Neural cell (in vitro differentiated cells): Measurements from ENCODE around the gene PTPRG. TPM values are rescaled to one million over a fixed set of nuclear protein-coding genes. Genes with fewer than 3 reads are reported as not detected.

Source experiments
- H2AFZ ChIP-seq: fragments of 200-600, 300-800 bp; sonication (generic), shearing (Covaris generic); 2 replicates; pipeline ENCODE4 v1.6.0; 2014; ENCODE audit warnings: low read depth, mild to moderate bottlenecking, antibody characterized with exemption, low read length, moderate library complexity
- H3F3A ChIP-seq: fragments of 200-600 bp; shearing (Covaris generic); 2 replicates; pipeline ENCODE4 v1.6.1; 2016; ENCODE audit warnings: mild to moderate bottlenecking, moderate library complexity, mixed read lengths, antibody characterized with exemption, low read length; ENCODE audit not compliant: insufficient read depth, poor library complexity, severe bottlenecking
- H3K27ac ChIP-seq: fragments of 200-600, 300-800 bp; sonication (generic), shearing (Covaris generic); 2 replicates; pipeline ENCODE4 v1.5.1; 2014; ENCODE audit warnings: mild to moderate bottlenecking, low read length, moderate library complexity
- H3K27me3 ChIP-seq: fragments of 300-800, 200-600 bp; sonication (generic), shearing (Covaris generic); 2 replicates; pipeline ENCODE4 v1.6.0; 2014; ENCODE audit warnings: mild to moderate bottlenecking, low read depth, low read length, moderate library complexity; ENCODE audit not compliant: insufficient read depth
- H3K36me3 ChIP-seq: fragments of 300-800, 200-600 bp; sonication (generic), shearing (Covaris generic); 2 replicates; pipeline ENCODE4 v1.5.1; 2014; ENCODE audit warnings: mild to moderate bottlenecking, antibody characterized with exemption, low read length, moderate library complexity; ENCODE audit not compliant: insufficient read depth
- H3K4me2 ChIP-seq: fragments of 300-800, 200-600 bp; sonication (generic), shearing (Covaris generic); 2 replicates; pipeline ENCODE4 v1.6.0; 2014; ENCODE audit warnings: mild to moderate bottlenecking, low read length
- H3K4me3 ChIP-seq: fragments of 300-800, 200-600 bp; sonication (generic), shearing (Covaris generic); 2 replicates; pipeline ENCODE4 v1.5.1; 2014; ENCODE audit warnings: mild to moderate bottlenecking, low read length, moderate library complexity
- H3K79me2 ChIP-seq: fragments of 200-600 bp; shearing (Covaris generic); replicated peaks from 2 replicates; pipeline ENCODE4 v1.6.0; 2014; ENCODE audit warnings: mild to moderate bottlenecking, low read length, moderate library complexity; ENCODE audit not compliant: insufficient read depth
- H3K9ac ChIP-seq: fragments of 300-800, 200-600 bp; sonication (generic), shearing (Covaris generic); 2 replicates; pipeline ENCODE4 v1.6.1; 2016; ENCODE audit warnings: mild to moderate bottlenecking, low read length, mixed read lengths
- H3K9me2 ChIP-seq: fragments of 200-600 bp; shearing (Covaris generic); 2 replicates; pipeline ENCODE4 v1.6.1; 2016; ENCODE audit warnings: mild to moderate bottlenecking, low read length, mixed read lengths; ENCODE audit not compliant: insufficient read depth
- H3K9me3 ChIP-seq: fragments of 200-600, 300-800 bp; sonication (generic), shearing (Covaris generic); 2 replicates; pipeline ENCODE4 v1.6.1; 2016; ENCODE audit warnings: mild to moderate bottlenecking, mixed run types, low read length, moderate library complexity, mixed read lengths
- H4K20me1 ChIP-seq: fragments of 200-600 bp; shearing (Covaris generic); 2 replicates; pipeline ENCODE4 v1.6.1; 2016; ENCODE audit warnings: mild to moderate bottlenecking, mixed run types; ENCODE audit not compliant: insufficient read depth
- EP300 ChIP-seq: fragments of 450-650 bp; conservative IDR thresholded peaks from 2 replicates; pipeline ENCODE4 v1.6.1; 2014; ENCODE audit warnings: antibody characterized with exemption, mild to moderate bottlenecking, moderate library complexity; ENCODE audit not compliant: poor library complexity, severe bottlenecking
- EZH2 ChIP-seq: fragments of 200-600, 300-800 bp; shearing (Covaris generic), sonication (generic); IDR thresholded peaks from 2 replicates; pipeline ENCODE4 v1.6.1; 2014; ENCODE audit warnings: antibody characterized with exemption, low read length, borderline replicate concordance, mild to moderate bottlenecking; ENCODE audit not compliant: insufficient read depth, poor library complexity, severe bottlenecking
- MXI1 ChIP-seq: fragments of 450-650 bp; conservative IDR thresholded peaks from 2 replicates; pipeline ENCODE4 v1.6.1; 2014; ENCODE audit warnings: antibody characterized with exemption, mild to moderate bottlenecking; ENCODE audit not compliant: poor library complexity, severe bottlenecking
- POLR2AphosphoS5 ChIP-seq: IDR thresholded peaks from 2 replicates; pipeline ENCODE4 v1.6.1; 2012
- RAD21 ChIP-seq: fragments of 450-650 bp; conservative IDR thresholded peaks from 2 replicates; pipeline ENCODE4 v1.6.1; 2014; ENCODE audit warnings: antibody characterized with exemption, mild to moderate bottlenecking, moderate library complexity
- SMC3 ChIP-seq: fragments of 450-650 bp; conservative IDR thresholded peaks from 2 replicates; pipeline ENCODE4 v1.6.1; 2014; ENCODE audit warnings: antibody characterized with exemption, mild to moderate bottlenecking, moderate library complexity; ENCODE audit not compliant: poor library complexity
- TAF1 ChIP-seq: IDR thresholded peaks from 2 replicates; pipeline ENCODE4 v1.6.1; 2012; ENCODE audit warnings: low read depth
- polyA plus RNA-seq: library from polyadenylated mRNA; depleted of rRNA; stranded (reverse); fragments of >200 nt; gene quantifications from 2 replicates; pipeline ENCODE4 v1.2.3, GENCODE V29; 2014
- TF ChIP-seq, protein P1 (sequence below): IDR thresholded peaks from 2 replicates; pipeline ENCODE4 v1.6.1; 2012; ENCODE audit warnings: borderline replicate concordance
- TF ChIP-seq, protein P2 (sequence below): fragments of 450-650 bp; IDR thresholded peaks from 2 replicates; pipeline ENCODE4 v1.5.1; 2014; ENCODE audit warnings: antibody characterized with exemption, mild to moderate bottlenecking, moderate library complexity; ENCODE audit not compliant: poor library complexity, severe bottlenecking

PTPRG gene
- polyA plus RNA-seq, 1 donor from 2014 or later, result 33.1 TPM

- no peaks in the 10 kb centered on the region for H4K20me1 ChIP-seq
- H3K9me2 ChIP-seq, result no peaks in the 10 kb centered on the region
- H3K36me3 ChIP-seq, result no peaks in the 10 kb centered on the region
- H3K4me2 ChIP-seq, result no peak overlapping the region
- no peak overlapping the region for H3K4me3 ChIP-seq
- H3K79me2 ChIP-seq, result no peaks in the 10 kb centered on the region
- TF ChIP-seq SMC3 (no peak), TAF1 (no peak), EZH2 (no peak), EP300 (no peak), MXI1 (no peak), RAD21 (no peak), POLR2AphosphoS5 (no peak)
- TF ChIP-seq, protein P1, sequence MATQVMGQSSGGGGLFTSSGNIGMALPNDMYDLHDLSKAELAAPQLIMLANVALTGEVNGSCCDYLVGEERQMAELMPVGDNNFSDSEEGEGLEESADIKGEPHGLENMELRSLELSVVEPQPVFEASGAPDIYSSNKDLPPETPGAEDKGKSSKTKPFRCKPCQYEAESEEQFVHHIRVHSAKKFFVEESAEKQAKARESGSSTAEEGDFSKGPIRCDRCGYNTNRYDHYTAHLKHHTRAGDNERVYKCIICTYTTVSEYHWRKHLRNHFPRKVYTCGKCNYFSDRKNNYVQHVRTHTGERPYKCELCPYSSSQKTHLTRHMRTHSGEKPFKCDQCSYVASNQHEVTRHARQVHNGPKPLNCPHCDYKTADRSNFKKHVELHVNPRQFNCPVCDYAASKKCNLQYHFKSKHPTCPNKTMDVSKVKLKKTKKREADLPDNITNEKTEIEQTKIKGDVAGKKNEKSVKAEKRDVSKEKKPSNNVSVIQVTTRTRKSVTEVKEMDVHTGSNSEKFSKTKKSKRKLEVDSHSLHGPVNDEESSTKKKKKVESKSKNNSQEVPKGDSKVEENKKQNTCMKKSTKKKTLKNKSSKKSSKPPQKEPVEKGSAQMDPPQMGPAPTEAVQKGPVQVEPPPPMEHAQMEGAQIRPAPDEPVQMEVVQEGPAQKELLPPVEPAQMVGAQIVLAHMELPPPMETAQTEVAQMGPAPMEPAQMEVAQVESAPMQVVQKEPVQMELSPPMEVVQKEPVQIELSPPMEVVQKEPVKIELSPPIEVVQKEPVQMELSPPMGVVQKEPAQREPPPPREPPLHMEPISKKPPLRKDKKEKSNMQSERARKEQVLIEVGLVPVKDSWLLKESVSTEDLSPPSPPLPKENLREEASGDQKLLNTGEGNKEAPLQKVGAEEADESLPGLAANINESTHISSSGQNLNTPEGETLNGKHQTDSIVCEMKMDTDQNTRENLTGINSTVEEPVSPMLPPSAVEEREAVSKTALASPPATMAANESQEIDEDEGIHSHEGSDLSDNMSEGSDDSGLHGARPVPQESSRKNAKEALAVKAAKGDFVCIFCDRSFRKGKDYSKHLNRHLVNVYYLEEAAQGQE, result no peak
- no peaks in the 10 kb centered on the region for H3K9me3 ChIP-seq
- H3K27ac ChIP-seq, result no peak overlapping the region
- no peaks in the 10 kb centered on the region for H3K27me3 ChIP-seq
- H2AFZ ChIP-seq, result no peak overlapping the region
- H3F3A ChIP-seq, result no peaks in the 10 kb centered on the region
- no peak overlapping the region for H3K9ac ChIP-seq
Measured at GRCh38 chr3:62098646-62099365, 537.4 kb downstream of the PTPRG start.

GRCh38 chr3:62100282-62100989 is 539.1 kb downstream of the PTPRG start:
- Histone ChIP-seq H3K36me3 (no peaks in the 10 kb centered on the region), H3K79me2 (no peaks in the 10 kb centered on the region), H3K9me2 (no peaks in the 10 kb centered on the region), H2AFZ (no peak overlapping the region), H4K20me1 (no peaks in the 10 kb centered on the region), H3K9ac (no peak overlapping the region), H3K27ac (no peak overlapping the region), H3K9me3 (no peaks in the 10 kb centered on the region), H3F3A (no peaks in the 10 kb centered on the region), H3K27me3 (no peaks in the 10 kb centered on the region), H3K4me2 (no peak overlapping the region), H3K4me3 (no peak overlapping the region)
- TF ChIP-seq SMC3 (no peak), RAD21 (no peak), POLR2AphosphoS5 (no peak), TAF1 (no peak), MXI1 (no peak), EP300 (no peak)

- no peak overlapping the region for H3K9ac ChIP-seq
- no peaks in the 10 kb centered on the region for H3K9me3 ChIP-seq
- H3K36me3 ChIP-seq, result no peaks in the 10 kb centered on the region
- no peaks in the 10 kb centered on the region for H3K27me3 ChIP-seq
- TF ChIP-seq EZH2 (no peak), SMC3 (no peak), EP300 (no peak), POLR2AphosphoS5 (no peak), MXI1 (no peak)
- TF ChIP-seq, protein P2, sequence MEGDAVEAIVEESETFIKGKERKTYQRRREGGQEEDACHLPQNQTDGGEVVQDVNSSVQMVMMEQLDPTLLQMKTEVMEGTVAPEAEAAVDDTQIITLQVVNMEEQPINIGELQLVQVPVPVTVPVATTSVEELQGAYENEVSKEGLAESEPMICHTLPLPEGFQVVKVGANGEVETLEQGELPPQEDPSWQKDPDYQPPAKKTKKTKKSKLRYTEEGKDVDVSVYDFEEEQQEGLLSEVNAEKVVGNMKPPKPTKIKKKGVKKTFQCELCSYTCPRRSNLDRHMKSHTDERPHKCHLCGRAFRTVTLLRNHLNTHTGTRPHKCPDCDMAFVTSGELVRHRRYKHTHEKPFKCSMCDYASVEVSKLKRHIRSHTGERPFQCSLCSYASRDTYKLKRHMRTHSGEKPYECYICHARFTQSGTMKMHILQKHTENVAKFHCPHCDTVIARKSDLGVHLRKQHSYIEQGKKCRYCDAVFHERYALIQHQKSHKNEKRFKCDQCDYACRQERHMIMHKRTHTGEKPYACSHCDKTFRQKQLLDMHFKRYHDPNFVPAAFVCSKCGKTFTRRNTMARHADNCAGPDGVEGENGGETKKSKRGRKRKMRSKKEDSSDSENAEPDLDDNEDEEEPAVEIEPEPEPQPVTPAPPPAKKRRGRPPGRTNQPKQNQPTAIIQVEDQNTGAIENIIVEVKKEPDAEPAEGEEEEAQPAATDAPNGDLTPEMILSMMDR, result no peak
- H2AFZ ChIP-seq, result no peak overlapping the region
- H3K4me2 ChIP-seq, result no peak overlapping the region
- no peak overlapping the region for H3K4me3 ChIP-seq
- no peaks in the 10 kb centered on the region for H3K9me2 ChIP-seq
- no peaks in the 10 kb centered on the region for H4K20me1 ChIP-seq
- no peak overlapping the region for H3K27ac ChIP-seq
- H3K79me2 ChIP-seq, result no peaks in the 10 kb centered on the region
- no peaks in the 10 kb centered on the region for H3F3A ChIP-seq
Measured at GRCh38 chr3:62101488-62101887, 540.1 kb downstream of the PTPRG start.
